Testis (tissue), 3 donors: ENCODE data around the gene NOTCH1. TPM values are rescaled to one million over a fixed set of nuclear protein-coding genes. Genes with fewer than 3 reads are reported as not detected.
A peak's percentile ranks its signal among the peaks of the same experiment; 100 is the strongest.

ENCODE experiments used
- DNase-seq: peaks from one replicate; pipeline ENCODE4 v3.0.0-alpha.2; 2019
- H3K27ac ChIP-seq, 2 donors: fragments of 200-600 bp; sonication (generic); one replicate each; pipeline ENCODE4 v1.5.1; 2019
- H3K27me3 ChIP-seq: fragments of 200-600 bp; sonication (generic); one replicate; pipeline ENCODE4 v1.5.1; 2019
- H3K36me3 ChIP-seq: fragments of 200-600 bp; sonication (generic); one replicate; pipeline ENCODE4 v1.5.1; 2017; ENCODE audit warnings: low read depth; ENCODE audit errors: missing control alignments
- H3K4me1 ChIP-seq: fragments of 200-600 bp; sonication (generic); one replicate; pipeline ENCODE4 v1.5.1; 2019
- H3K4me3 ChIP-seq, 2 donors: fragments of 200-600 bp; sonication (generic); one replicate each; pipeline ENCODE4 v1.5.1; 2017 to 2019
- H3K9me3 ChIP-seq: fragments of 200-600 bp; sonication (generic); one replicate; pipeline ENCODE4 v1.5.1; 2017
- POLR2A ChIP-seq: fragments of 450-650 bp; IDR thresholded peaks from one replicate; pipeline ENCODE4 v1.6.1; 2017; ENCODE audit warnings: antibody characterized with exemption, mild to moderate bottlenecking, moderate library complexity
- WGBS, 2 donors: methylation state at CpG; one replicate each; pipeline ENCODE4 v1.1.5; 2018; 5-methylcytosine and 5-hydroxymethylcytosine counted together
- intact Hi-C: fragments of 100-400 bp; cut with DNase I; formaldehyde crosslinking; loops from one replicate; pipeline ENCODE4 v1.15.1; 2023; ENCODE audit warnings: low total_unique reads
- polyA plus RNA-seq: library from polyadenylated mRNA; stranded (reverse); fragments of 350-450 nt; fragmentation: Illumina TruSeq; extraction: RNeasy Lipid Tissue Mini Kit (QIAGEN cat#74804); gene quantifications from one replicate; pipeline ENCODE4 v1.2.3, GENCODE V29; 2014; ENCODE audit warnings: low read depth, low replicate concordance; ENCODE audit not compliant: insufficient read depth
- total RNA-seq, 2 donors: library from RNA; depleted of rRNA; stranded (reverse); fragments of >200 nt; gene quantifications; one replicate each; pipeline ENCODE4 v1.2.3, GENCODE V29; 2016
- TF ChIP-seq, protein P1 (sequence below), 3 experiments: fragments of 450-650 bp in 2 of 3; fragments of 200-600 bp in 1 of 3; sonication (generic) in 1 of 3; IDR thresholded peaks; one replicate each; pipeline ENCODE4 v1.5.1; 2016 to 2019; ENCODE audit warnings: antibody characterized with exemption in 3 of 3, mild to moderate bottlenecking in 2 of 3, moderate library complexity in 1 of 3

The NOTCH1 gene
- total and polyA plus RNA-seq, 3 donors from 2014 or later: 7.2 to 34.1 (median 32.4) TPM

DNA sequence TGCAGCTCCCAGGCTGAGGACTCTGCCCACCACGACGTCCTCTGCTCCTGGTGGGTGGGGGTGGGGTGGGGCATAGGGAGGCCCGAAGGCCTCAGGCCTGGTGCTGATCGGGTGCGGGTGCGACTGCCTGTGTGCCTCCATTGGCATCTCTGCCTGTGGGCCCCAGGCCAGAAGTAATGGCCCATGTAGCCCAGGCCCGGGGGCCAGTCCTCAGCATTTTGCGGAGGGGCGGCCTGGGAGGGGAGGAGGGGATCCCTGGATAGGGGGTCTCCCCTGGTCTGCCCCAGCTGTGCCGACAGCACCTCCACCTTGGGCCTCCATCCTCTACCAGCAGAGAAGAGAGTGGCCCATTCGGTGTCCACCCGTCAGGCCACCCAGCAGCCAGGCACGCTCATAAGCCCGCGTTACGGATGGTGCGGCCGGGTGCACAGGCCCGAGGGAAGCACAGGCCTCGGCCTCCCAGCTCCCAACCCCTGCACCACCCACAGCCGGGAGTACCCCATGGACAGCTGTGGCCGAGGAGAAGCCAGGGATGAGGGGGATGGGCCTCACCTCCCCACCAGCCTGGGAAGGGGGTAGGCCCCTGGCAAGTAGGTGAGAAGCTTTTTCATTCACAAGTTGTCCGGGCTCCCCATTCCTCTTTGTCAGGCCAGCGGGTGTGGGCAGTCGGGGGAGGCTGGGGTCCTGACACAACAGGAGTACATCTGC is 1.8 kb upstream of the NOTCH1 start:
- 71 to 83% methylated on average over 6 to 25 of the region's 25 CpGs for WGBS, 2 donors
- TF ChIP-seq, protein P1, sequence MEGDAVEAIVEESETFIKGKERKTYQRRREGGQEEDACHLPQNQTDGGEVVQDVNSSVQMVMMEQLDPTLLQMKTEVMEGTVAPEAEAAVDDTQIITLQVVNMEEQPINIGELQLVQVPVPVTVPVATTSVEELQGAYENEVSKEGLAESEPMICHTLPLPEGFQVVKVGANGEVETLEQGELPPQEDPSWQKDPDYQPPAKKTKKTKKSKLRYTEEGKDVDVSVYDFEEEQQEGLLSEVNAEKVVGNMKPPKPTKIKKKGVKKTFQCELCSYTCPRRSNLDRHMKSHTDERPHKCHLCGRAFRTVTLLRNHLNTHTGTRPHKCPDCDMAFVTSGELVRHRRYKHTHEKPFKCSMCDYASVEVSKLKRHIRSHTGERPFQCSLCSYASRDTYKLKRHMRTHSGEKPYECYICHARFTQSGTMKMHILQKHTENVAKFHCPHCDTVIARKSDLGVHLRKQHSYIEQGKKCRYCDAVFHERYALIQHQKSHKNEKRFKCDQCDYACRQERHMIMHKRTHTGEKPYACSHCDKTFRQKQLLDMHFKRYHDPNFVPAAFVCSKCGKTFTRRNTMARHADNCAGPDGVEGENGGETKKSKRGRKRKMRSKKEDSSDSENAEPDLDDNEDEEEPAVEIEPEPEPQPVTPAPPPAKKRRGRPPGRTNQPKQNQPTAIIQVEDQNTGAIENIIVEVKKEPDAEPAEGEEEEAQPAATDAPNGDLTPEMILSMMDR (IDR thresholded peaks at IDR 0.05): no peak
- H3K36me3 ChIP-seq: no peaks in the 10 kb centered on the region
- H3K9me3 ChIP-seq: no peaks in the 10 kb centered on the region
- H3K4me1 ChIP-seq: peaks cover 36% of the 10 kb centered on the region
- H3K27ac ChIP-seq: peak overlapping the region in 1 of 2 donors; percentile 92
- intact Hi-C loops: no loop called here
- no peak for DNase-seq
- H3K27me3 ChIP-seq: no peaks in the 10 kb centered on the region
- no peak overlapping the region for H3K4me3 ChIP-seq

DNA sequence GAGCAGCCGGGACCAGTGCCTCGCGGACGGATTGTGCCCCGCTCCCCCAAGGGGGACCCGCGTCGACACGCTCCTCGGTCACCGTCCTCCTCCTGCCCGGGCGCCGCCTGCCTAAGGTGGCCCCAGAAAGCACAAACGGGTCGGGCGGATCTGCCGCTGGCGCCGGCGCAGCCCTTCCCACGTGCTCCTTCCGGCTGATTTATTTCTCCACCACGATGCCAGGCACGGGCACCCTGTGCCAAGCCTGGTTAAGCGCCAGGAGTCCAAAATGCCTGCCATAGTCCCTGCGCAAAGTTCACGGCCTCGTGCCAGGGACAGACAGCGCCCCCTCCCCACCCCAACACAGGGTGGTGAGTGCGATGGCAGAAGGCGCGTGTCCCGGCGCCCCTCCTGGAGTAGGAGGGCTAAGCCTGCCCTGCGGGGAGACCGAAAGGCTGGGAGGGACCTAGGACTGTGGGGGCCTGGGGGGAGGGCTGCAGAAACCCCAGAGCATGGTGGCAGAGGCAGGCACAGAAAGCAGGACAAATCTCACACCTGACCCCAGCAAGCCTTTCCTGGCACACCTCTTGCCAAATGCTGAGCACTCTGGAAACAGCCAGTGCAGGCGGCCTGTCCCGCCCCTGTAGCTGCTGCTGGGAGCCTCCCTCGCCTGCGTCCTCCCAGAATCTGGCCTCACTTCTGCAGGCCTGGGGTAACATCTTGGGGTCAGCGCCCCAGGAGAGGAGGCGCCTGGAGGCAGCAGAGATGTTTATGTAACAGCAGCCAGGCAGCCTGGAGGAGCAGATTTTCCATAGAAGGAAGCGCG is 1.1 kb upstream of the NOTCH1 start:
- intact Hi-C loops: no loop called here
- H3K9me3 ChIP-seq: no peaks in the 10 kb centered on the region
- H3K27me3 ChIP-seq: no peaks in the 10 kb centered on the region
- DNase-seq: peak; percentile 53
- no peaks in the 10 kb centered on the region for H3K36me3 ChIP-seq
- TF ChIP-seq POLR2A: no peak
- TF ChIP-seq, protein P1 (IDR thresholded peaks at IDR 0.05): no peak
- H3K4me1 ChIP-seq: peaks cover 36% of the 10 kb centered on the region
- H3K4me3 ChIP-seq: peak overlapping the region; percentile 64 to 73
- 0 to 3% methylated on average over 9 to 44 of the region's 45 CpGs for WGBS, 2 donors
- peak overlapping the region; percentile 76 to 92 for H3K27ac ChIP-seq

DNA sequence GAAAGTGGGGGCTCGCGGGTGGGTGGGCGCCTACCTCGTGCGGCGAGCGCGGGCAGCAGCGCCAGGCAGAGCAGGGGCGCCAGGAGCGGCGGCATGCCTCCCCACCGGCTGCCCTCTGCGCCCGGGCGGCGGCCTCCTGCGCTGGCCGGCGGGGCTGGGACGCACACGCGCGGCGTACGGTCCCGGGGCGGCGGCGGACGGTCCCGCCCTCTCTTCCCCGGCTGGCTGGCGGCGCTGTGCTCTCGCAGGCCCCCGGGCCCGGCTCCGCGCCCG is 220 bp downstream of the NOTCH1 start:
- TF ChIP-seq POLR2A: no peak
- TF ChIP-seq, protein P1 (IDR thresholded peaks at IDR 0.05): no peak
- intact Hi-C loops: no loop called here
- peak overlapping the region; percentile 64 to 72 for H3K4me3 ChIP-seq
- no peaks in the 10 kb centered on the region for H3K27me3 ChIP-seq
- H3K4me1 ChIP-seq: peaks cover 26% of the 10 kb centered on the region
- no peak for DNase-seq
- 0 to 5% methylated on average over 10 to 12 of the region's 41 CpGs for WGBS, 2 donors
- H3K36me3 ChIP-seq: no peaks in the 10 kb centered on the region
- no peaks in the 10 kb centered on the region for H3K9me3 ChIP-seq
- H3K27ac ChIP-seq: peak overlapping the region; percentile 84 to 85

DNA sequence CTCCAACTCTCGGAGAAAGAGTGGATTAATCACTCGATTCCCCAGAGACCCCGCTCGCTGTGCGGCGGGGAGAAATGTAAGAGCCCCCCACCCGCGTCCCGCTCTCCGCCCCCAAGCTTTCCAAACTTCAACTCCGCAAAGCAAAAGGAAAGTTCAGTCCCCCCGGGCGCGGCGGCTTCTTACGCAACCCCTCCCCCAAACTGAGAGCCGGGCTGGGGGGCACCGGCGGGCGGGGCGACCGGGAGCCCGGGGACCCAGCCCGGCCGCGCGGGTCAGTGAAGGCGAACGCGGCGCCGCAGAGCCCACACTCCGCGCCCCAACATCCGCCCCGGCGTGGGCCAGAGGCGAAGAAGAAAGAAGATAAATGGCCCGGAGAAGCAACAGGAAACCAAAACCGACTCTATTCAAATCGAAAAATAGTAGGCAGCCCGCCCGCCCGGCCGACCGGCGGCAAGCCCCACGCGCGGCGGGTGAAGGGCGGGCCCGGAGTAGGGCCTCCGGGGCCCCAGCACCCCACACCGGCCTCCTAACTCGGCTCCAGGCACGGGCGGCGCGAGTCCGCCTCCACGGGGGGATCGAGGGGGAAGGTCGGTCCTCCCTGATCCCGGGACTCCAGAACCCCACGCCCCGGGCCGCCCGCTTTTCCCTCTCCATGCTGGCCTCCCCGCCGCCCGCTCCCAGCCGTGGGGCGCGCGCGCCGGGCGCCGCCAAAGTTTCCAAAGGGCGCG is 720 bp downstream of the NOTCH1 start:
- peak overlapping the region; percentile 84 to 85 for H3K27ac ChIP-seq
- intact Hi-C loops: no loop called here
- no peak for DNase-seq
- H3K4me3 ChIP-seq: peak overlapping the region; percentile 64 to 72
- H3K9me3 ChIP-seq: no peaks in the 10 kb centered on the region
- peaks cover 24% of the 10 kb centered on the region for H3K4me1 ChIP-seq
- H3K36me3 ChIP-seq: no peaks in the 10 kb centered on the region
- 0 to 1% methylated on average over 52 to 61 of the region's 82 CpGs for WGBS, 2 donors
- H3K27me3 ChIP-seq: no peaks in the 10 kb centered on the region
- TF ChIP-seq, protein P1 (IDR thresholded peaks at IDR 0.05): no peak
- TF ChIP-seq POLR2A: no peak
